ENCODE data around the gene HOGA1.
A peak's percentile ranks its signal among the peaks of the same experiment; 100 is the strongest.
"Not testable (repeated sequence)": the region's sequence is repeated elsewhere in the genome, so short reads cannot be mapped to it uniquely, and the experiment has no call there.

Gene HOGA1

DNA sequence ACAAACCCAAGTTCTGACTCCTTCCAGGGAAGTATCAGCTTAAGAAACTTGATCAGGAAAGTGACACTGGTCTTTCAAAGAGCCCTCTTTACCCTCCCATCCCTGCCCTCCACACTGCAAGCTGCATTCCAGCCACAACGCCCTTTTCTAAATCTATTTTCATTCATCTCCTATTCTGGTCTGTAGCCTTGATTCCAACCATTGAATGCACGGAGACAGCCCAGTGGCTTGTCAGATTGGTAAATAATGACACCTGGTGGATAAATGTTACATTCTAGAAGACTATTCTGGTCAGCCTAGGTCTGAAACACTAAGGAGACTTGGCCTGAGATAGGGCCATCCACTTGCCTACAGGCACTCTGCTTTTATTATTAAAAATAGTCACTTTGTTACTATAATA lies 28.2 kb downstream of the HOGA1 start:
- FAIRE-seq: peak; percentile 92

DNA sequence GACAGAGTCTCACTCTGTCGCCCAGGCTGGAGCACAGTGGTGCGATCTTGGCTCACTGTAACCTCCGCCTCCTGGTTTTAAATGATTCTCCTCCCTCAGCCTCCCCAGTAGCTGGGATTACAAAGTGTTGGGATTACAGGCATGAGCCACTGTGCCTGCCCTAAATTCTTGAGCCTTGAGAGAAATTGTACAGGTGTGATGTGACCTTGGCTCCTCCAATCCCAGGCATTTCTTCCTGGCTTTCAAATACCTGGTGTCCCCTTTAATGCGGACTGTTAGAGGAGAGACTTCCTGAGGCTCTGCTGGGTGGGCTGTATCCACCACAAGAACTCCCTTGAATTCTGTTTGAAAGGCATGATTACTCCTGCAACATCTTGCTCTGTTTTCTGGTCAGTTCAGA lies 34.1 kb downstream of the HOGA1 start:
- no peak for FAIRE-seq

DNA sequence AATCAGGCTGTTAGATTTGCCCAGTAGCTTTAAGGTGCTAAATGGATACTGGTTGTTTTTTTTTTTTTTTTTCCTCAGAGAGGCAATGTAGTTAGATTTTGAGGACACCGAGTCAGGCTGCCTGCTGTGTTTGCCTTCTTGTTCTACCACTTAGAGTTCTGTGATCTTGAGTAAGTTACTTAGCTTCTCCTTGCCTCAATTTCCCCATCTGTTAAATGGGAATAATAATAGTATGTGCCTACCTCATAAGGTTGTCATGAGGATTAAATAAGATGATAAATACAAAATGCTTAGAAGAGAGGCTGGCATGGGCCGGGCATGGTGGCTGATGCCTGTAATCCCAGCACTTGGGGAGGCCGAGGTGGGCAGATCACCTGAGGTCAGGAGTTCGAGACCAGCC lies 34.5 kb downstream of the HOGA1 start:
- no peak for FAIRE-seq

DNA sequence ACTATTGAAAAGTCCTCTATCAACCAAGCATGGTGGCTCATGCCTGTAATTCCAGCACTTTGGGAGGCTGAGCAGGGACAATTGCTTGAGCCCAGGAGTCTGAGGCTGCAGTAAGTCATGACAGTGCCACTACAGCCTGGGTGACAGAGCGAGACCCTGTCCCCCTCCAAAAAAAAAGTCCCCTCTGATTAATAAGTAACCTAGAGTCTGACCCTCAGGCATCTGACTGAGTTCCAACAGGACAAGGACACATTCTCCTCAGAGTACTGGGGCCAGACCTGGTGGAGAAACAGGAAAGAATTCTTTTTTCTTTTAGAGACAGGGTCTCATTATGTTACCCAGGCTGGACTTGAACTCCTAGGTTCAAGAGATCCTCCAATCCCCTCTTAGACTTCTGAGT lies 39.1 kb downstream of the HOGA1 start:
- FAIRE-seq: no peak

DNA sequence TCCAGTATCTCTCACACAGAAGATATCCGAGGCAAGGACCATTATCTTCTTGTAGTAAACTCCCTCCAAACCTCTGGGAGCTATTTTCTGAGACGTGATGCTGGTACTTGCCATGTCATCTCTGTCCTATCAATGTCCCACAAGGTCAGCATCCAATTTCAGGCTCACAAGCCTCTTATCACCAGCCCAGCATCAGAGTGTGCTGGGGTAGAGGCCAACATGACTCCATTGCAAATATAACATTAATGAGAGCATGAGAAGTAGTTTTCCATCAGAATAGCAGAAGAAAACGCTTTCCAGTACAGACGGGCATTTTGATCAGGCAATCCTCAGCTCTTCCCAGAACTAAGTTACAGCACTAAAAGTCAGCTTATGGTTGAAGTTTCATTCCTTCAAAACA lies 43.5 kb downstream of the HOGA1 start:
- no peak for FAIRE-seq

DNA sequence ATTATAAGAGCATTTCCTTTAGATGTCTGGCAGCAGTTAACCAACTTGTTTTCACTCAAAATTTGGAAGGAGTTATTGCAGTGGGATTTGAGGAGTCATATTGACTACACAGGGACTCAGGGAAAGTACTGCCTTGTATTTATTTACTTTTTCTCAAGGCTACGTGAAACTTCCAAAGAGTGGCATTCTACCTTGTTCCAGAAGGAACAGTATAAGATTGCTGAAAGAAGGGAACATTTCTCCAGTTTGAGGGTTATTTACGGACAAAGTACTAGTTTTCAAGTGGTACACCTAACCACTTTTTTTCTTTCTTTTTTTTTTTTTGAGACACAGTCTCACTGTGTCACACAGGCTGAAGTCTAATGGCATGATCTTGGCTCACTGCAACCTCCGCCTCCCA lies 44.0 kb downstream of the HOGA1 start:
- FAIRE-seq: no peak

DNA sequence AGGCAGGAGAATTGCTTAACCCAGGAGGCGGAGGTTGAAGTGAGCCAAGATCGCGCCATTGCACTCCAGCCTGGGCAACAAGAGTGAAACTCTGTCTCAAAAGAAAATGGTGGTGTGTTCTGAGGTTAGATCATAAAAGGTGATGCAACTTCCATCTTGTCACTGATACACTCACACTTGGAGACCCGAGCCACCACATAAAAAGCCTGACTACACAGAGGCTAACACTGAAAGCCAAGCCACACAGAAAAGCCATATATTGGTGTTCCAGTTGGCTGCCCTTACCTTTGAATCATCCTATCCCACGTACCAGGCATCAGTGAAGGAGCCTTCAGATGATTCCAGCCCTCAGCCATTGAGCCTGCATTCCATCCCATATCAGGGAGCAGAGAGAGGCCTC lies 45.1 kb downstream of the HOGA1 start:
- no peak for FAIRE-seq

DNA sequence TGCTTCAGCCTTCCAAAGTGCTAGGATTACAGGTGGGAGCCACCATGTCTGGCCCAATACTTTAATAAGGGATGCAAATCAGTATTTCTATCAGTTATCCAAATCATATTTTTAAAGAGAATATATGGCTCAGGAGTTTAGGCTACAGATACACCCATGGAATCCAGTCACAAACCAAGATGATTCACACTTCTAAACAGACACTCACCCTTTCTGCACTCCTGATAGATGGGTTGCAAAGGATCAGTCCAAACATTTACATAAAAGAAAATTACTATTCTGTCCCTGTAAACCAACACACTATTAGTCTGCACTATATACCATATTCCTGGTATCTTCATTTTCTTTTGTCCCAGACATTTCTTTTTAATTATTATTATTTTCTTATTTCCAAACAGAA lies 46.9 kb downstream of the HOGA1 start:
- FAIRE-seq: no peak

DNA sequence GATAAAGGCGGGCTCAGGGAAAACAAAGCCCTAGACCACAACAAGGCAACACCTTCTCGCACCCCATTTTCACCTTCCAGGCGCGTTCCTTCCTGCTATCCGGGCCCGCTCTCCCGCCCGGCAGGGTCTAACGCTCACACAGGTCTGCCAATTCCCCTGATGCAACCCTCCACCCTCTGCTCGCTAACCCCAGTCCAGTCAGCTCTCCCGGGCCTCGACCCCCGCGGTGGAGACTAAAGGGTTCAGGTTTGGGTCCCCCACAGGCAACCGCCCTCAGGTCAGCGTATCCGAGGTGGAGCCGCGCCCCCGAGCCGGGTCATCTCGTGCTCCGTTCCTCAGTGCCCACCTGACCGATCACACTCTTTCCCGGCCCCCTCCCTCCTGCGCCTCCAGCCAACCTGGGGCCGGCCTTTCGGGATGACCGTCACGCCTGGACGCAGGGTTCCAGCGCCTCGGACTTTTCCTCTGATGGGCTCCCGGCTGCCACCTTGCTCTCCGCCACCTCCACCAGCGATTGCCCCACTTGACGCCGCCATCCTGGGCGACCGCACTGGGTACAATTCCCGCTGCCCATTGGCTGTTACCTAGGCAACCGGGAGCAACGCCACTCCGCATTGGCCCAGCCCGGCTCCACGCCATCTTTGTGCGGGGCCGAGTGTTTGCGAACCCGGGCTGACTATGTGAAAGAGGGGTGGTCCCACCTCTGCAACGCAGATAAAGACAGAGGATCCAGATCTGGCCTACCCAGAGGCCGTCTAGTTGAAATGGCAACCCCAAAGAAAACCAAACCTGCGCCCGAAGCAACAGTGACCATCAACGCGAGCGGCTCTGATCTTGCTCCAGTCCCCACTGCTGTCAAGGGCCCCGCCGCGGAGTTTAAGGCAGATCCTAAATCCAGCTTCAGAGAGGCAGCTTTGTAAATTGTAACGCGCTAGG lies 49.0 kb downstream of the HOGA1 start, which contains the start of gene MORN4:
Gene MORN4 (minus strand): TSS at position 552 of the 936 bp plus-strand sequence. CDS start 13,847 bp downstream, outside the sequence.
- FAIRE-seq: peak; percentile 92

DNA sequence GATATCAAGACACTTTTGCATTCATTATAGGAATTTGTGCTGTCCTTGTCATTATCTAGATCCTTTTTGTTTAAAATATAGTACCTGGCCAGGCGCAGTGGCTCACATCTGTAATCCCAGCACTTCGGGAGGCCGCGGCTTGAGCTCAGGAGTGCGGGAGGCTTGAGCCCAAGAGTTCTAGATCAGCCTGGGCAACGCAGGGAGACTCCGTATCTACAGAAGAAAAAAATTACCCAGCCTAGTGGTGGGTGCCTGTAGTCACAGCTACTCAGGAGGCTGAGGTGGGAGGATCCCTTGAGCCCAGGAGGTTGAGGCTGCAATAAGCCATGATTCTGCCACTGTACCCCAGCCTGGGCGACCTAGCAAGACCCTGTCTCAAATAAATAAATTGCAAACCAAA lies 49.7 kb downstream of the HOGA1 start:
- no peak for FAIRE-seq

DNA sequence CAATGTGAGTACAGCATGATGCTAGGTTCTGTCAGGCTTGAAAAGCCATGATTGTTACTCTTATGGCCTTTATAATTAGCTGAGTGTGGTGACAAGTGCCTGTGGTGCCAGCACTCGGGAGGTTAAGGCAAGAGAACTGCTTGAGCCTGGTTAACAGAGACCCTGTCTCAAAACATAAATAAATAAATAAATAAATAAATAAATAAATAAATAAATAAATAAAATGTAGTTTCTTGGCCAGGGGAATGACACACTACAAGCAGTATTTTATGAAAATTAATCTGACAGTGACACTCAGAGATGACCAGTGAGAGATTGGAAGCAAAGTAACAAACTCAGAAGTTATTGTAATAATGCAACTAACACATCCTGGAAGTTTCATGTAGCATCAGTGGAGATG lies 51.4 kb downstream of the HOGA1 start:
- FAIRE-seq: no peak

DNA sequence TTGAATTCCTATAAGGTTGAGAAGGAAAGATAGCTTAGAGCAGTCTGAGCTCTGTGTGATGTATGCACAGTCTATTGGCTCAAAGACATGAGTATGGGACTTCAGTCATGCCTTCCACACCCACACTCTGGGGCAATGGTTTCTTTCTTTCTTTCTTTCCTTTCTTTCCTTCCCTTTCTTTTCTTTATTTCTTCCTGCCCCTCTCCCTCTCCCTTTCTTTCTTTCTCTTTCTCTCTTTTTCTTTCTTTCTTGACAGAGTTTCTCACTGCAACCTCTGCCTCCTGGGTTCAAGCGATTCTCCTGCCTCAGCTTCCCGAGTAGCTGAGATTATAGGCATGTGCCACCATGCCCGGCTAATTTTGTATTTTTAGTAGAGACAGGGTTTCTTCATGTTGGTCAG lies 54.9 kb downstream of the HOGA1 start:
- FAIRE-seq: not testable (repeated sequence)

DNA sequence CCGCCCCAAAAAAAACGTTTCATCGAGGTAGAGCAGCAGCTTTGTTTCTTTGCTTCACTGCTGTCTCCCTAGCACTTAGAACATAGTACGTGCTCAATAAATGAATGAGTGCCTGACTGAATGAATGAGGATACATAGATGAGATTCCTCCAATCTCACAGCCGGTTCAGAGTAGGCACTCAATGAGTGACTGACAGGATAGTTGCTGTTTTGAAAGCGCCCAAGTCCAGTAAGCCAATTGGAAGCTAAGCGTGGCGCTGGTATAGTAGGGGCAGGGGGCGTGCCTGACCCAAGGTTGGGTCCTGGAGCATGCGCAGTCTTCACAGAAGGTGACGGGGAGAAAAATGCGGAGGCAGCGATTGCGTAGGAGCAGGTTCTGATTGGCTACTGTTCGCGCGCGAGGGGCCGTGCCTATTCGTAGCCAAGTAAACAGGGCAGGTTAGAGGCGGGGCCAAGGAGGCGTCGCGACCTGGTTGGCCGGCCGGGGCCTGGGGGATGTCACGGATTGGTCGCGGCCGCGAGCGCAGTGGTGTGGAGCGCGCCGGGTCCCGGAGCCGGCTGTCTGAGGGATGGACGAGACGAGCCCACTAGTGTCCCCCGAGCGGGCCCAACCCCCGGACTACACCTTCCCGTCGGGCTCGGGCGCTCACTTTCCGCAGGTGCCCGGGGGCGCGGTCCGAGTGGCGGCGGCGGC lies 56.1 kb downstream of the HOGA1 start, which contains the start of gene PI4K2A:
Gene PI4K2A (plus strand): TSS at position 498 of the 694 bp plus-strand sequence. CDS start 72 bp downstream, at position 570.
- FAIRE-seq: peak; percentile 99

DNA sequence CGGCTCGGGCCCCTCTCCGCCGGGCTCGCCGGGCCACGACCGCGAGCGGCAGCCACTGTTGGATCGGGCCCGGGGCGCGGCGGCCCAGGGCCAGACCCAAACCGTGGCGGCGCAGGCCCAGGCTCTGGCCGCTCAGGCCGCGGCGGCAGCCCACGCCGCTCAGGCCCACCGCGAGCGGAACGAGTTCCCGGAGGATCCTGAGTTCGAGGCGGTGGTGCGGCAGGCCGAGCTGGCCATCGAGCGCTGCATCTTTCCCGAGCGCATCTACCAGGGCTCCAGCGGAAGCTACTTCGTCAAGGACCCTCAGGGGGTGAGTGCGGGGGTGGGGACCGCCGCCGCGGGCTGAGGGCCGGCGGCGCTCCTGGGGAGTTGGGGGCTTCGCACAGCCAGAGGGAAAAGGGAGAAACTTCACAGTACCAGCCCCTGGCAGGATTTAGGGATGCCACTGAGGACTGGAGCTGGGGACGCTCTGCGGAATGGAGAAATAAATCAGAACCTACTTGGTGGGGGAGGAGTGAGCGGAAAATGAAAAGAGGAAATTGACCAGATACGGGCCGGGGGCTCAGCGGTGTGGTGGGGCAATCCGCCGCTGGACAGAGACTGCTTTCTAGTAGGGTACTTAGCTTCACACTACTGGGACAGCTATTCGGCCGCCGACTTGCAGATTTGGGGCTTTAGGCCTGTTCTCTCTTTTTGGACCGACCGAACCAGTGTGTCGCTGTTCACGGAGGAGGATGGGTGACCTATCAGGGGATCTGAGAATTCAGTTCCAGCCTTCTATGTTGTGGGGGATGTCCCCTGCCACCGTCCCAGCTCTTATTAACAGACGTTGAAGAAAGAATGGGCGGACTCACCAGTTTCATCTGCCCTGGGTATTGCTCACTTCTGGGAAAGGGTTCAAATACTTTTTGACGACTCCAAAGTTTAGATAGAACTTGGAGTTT lies 57.0 kb downstream of the HOGA1 start:
- FAIRE-seq: no peak

DNA sequence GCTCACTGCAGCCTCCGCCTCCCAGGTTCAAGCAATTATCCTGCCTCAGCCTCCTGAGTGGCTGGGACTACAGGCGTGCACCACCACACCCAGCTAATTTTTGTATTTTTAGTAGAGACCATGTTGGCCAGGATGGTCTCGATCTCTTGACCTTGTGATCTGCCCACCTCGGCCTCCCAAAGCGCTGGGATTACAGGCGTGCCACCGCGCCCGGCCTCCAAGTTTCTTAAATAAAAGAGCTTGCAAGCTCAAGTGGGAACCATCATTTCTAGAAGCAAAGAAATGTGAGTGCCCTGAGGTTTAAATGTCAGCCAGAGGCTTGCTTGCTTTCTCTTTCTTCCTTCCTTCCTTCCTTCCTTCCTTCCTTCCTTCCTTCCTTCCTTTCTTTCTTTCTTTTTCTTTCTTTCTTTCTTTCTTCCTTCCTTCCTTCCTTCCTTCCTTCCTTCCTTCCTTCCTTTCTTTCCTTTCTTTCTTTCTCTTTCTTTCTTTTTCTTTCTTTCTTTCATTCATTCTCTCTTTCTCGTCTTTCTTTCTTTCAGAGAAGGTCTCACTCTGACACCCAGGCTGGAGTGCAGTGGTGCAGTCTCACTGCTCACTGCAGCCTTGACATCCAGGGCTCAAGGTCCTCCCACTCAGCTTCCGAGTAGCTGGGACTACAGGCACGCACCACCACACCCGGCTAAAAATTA lies 58.4 kb downstream of the HOGA1 start:
- not testable (repeated sequence) for FAIRE-seq

DNA sequence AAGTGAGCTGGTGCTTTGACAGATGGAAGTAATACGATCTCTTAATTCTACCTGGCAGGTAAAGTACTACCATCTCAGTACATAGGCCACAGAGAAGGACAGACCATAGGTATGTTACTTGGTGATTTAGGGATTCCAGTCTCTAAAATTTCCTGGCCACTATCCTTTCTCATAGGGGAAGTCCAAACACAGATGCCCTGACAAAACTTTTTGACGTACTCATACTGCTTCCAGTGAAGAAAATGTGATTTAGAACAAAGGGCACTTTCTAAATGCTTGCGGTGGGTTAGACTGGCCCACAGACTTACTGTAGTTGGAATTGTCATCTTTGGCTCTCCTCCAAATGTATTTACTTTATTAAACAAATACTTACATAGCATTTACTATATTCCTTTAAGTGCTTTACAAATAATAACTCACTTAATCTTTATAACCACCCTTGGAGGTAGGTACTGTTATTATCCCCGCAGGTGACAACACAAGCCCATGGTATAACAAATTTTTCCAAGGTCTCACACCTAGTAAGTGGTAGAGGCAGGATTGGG lies 59.3 kb downstream of the HOGA1 start:
- FAIRE-seq: no peak

DNA sequence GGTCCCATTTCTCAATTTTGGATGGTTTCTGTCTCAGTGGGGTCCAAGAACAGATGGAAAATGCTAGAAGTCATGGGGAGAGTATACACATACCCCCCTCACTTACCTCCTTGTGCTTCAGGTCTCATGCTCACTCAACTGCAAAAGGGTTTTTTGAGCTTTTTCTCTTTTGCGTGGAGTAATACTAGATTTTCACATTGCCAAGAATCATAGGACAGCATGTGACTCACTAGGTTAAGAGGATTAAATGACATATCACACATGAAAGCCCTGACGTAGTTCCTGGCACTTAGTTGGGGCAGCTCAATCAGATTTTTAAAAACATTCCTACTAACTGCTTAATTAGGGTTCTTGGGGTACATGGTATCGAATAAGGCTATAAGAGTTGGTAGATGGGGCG lies 60.7 kb downstream of the HOGA1 start:
- no peak for FAIRE-seq

DNA sequence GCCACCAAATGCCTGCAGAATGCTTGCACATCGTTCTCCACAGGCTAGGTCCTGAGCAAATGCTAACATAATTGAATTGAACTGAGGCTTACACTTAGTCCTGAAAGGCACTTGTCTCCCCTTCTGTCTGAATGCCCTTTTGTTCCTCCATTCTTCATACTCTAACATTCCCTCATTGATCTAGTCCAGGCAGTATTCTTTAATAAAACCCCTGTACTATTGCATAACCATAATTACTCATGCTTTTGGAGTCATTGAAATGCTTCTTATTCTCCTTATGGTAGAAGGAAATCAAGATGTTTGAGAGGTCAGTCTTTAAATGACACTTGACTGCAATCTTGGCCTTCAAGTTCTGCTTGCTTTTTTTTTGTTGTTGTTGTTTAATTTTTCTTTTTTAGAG lies 63.4 kb downstream of the HOGA1 start:
- no peak for FAIRE-seq

DNA sequence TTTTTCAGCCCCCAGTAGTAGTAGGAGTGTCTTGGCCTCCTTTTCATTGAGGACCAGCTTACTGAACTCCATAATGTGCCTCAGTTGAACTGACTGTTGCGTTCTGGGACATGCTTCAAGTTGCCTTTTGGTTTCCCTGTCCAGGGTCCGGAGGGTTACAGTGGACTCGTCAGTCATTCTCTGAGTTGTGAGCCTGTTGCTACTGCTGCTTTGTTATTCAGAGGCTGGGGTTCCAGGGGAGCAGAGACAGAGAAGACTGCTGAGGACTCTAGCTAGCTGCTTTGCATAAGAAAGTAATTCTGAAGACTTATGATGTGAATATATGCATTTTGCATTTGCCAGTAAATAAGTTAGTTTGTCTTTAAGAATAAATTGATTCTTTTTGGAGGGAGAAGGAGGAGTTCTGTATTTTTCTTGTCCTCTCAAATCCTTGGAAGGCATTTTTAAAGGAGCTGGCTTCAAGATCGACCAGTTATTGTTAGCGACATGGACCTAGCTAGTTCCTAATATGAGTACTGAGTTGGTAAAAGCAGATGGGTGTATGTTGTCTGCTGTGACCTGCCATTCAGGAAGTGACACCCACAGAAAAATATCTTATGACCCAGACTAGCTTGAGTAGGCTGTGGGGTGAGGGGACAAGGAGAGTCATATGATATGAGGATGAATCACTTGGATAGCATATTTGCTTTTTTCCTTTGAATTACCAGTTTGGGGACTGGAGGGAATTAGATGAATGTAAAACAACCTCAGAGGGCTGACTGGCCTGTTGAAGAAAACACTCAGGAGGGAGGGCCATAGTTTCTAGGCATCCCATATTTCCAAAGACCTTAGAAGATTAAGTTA lies 64.6 kb downstream of the HOGA1 start:
- no peak for FAIRE-seq

DNA sequence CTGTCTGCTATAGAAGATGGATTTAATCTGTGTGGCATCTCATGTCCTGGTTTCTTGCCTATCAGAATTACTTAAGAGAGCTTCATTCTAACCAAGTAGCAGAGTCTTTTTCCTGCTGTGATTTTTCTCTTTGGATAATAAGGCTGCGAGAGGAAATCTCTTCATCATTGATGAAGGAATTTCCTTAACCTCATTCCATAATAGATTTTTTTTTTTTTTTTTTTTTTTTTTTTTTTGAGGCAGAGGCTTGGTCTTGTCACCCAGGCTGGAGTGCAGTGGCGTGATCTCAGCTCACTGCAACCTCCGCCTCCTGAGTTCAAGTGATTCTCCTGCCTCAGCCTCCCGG lies 65.2 kb downstream of the HOGA1 start:
- not testable (repeated sequence) for FAIRE-seq

DNA sequence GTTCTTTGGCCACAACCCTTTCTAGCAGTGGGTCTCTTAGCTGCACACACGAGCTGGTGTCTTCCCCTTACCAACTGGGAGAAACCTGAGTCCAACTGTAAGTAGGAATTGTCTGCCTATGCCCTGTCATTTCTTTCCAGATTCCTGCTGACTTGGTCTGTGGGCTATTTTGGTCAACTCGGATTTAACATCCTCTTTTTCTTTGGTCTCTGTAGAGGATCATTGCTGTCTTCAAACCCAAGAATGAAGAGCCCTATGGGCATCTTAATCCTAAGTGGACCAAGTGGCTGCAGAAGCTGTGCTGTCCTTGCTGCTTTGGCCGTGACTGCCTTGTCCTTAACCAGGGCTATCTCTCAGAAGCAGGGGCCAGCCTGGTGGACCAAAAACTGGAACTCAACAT lies 66.5 kb downstream of the HOGA1 start:
- FAIRE-seq: no peak
